Keratinocyte (primary cell): ENCODE measurements around the gene FBXO7.

ENCODE experiments used
- EZH2 ChIP-seq: IDR thresholded peaks from one replicate; pipeline ENCODE4 v1.6.1; 2012; ENCODE audit warnings: inconsistent platforms, mild to moderate bottlenecking, low read length, moderate library complexity
- TF ChIP-seq, protein P1 (sequence below), 3 experiments: IDR thresholded peaks in 1 of 3; conservative IDR thresholded peaks in 1 of 3; optimal IDR thresholded peaks in 1 of 3; 2 replicates in 2 of 3; 3 replicates in 1 of 3; pipeline versions ENCODE3 to v1.5.1; 2011; ENCODE audit warnings: low read length in 3 of 3, mild to moderate bottlenecking in 3 of 3, moderate library complexity in 2 of 3, control low read depth in 1 of 3, inconsistent platforms in 1 of 3; ENCODE audit not compliant: insufficient read depth in 2 of 3; ENCODE audit errors: extremely low read depth in 1 of 3

GRCh38 chr22:32501836-32502752, 27.5 kb downstream of the FBXO7 start:
- TF ChIP-seq, protein P1, sequence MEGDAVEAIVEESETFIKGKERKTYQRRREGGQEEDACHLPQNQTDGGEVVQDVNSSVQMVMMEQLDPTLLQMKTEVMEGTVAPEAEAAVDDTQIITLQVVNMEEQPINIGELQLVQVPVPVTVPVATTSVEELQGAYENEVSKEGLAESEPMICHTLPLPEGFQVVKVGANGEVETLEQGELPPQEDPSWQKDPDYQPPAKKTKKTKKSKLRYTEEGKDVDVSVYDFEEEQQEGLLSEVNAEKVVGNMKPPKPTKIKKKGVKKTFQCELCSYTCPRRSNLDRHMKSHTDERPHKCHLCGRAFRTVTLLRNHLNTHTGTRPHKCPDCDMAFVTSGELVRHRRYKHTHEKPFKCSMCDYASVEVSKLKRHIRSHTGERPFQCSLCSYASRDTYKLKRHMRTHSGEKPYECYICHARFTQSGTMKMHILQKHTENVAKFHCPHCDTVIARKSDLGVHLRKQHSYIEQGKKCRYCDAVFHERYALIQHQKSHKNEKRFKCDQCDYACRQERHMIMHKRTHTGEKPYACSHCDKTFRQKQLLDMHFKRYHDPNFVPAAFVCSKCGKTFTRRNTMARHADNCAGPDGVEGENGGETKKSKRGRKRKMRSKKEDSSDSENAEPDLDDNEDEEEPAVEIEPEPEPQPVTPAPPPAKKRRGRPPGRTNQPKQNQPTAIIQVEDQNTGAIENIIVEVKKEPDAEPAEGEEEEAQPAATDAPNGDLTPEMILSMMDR (optimal IDR thresholded peaks at IDR 0.05 in 1 of 3, IDR thresholded peaks at IDR 0.05 in 1 of 3, conservative IDR thresholded peaks at IDR 0.05 in 1 of 3; ENCODE audit: extremely low read depth in 1 of 3, insufficient read depth in 2 of 3, low read length in 3 of 3), result no peak
- TF ChIP-seq EZH2, result no peak
